Activated naive CD8-positive, alpha-beta T cell treated with anti-CD3 and anti-CD28 coated beads, Interleukin-2, amount 50 U/mL, for 16 hours (primary cell): ENCODE results near the gene SUSD2.
"Not testable (repeated sequence)": the region's sequence is repeated elsewhere in the genome, so short reads cannot be mapped to it uniquely, and the experiment has no call there.

ENCODE experiments used
- DNase-seq: peaks from one replicate; pipeline ENCODE4 v3.0.0-alpha.2; 2020; ENCODE audit warnings: low read depth, low spot score

Gene SUSD2, protein sequence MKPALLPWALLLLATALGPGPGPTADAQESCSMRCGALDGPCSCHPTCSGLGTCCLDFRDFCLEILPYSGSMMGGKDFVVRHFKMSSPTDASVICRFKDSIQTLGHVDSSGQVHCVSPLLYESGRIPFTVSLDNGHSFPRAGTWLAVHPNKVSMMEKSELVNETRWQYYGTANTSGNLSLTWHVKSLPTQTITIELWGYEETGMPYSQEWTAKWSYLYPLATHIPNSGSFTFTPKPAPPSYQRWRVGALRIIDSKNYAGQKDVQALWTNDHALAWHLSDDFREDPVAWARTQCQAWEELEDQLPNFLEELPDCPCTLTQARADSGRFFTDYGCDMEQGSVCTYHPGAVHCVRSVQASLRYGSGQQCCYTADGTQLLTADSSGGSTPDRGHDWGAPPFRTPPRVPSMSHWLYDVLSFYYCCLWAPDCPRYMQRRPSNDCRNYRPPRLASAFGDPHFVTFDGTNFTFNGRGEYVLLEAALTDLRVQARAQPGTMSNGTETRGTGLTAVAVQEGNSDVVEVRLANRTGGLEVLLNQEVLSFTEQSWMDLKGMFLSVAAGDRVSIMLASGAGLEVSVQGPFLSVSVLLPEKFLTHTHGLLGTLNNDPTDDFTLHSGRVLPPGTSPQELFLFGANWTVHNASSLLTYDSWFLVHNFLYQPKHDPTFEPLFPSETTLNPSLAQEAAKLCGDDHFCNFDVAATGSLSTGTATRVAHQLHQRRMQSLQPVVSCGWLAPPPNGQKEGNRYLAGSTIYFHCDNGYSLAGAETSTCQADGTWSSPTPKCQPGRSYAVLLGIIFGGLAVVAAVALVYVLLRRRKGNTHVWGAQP

DNA sequence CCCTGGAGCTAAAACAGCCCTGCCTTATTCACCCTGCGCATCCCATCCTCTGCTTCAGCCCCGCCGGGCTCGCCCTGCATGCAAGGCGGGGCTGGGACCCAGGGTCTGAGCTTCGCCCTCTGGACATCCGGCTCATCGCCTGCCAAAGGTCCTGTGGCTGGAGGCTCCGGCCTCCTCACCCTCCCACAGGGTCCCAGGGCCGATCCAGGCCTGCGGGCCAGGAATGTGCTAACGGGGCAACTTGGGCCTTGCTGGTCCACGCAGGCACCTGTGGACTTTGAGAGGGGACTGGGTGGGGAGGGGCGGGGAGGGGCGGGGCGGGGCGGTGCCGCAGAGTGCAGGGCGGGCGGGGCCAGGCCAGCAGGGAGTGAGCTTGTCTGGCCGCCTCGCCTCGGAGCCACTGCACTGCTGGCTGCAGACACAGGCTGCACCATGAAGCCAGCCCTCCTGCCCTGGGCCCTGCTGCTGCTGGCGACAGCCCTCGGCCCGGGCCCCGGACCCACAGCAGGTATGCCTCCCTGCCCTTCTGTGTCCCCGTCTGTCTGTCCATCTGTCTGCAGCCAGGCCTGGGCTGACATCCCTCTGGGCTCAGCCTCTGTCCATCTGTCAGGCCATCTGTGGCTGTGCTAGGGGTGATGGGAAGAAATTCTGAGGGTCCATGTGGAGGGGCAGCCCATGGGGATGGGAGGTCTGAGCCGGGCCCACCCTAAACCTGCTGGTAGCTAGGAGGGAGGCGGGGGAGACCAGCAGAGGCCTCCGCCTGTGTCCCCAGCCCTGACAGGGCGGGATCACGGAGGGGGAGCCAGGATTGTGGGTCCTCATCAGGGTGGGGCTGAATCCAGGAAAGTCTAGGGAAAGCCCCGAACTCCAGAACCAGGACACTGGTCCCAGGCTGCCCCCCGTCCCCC is at the start of gene SUSD2:
Gene SUSD2 (plus strand): TSS at position 400 of the 908 bp plus-strand sequence. CDS start 33 bp downstream, at position 433.
- no peak for DNase-seq

DNA sequence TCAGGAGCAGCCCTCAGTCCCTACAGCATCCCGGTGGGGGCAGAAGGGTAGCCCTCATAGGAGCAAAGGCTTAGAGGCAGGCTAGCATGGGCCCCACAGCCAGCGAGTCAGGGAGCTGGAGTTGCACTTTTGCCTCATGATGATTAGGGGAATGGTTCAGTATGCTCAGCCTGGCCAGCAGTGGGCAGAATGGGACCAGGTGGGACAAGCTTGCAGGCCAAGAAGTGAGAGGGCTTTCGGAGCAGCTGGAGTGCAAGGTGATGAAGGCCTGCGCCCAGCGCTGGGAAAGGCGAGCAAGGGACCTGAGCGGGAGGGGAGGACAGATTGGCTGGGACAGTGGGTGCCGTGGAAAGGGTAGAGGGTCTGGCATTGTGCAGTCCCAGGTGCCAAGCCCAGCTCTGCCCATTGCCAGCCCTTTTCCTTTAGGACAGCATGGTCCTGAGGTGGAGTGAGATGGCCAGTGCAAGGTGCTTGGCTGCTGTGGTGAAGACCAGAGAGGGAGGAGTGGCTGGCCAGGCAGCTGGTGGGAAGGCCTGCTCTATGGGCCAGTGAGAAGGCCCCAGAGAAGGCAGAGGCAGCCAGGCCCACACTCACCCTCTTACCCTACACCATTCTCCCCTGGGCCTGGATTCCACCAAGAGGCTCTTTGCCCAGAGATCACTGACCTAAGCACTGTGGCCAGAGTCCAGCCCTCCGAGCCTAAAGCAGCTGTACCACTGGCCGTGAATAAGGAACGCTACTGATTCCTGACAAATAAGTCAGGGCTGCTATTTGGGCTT is 47.9 kb upstream of the SUSD2 start:
- no peak for DNase-seq

DNA sequence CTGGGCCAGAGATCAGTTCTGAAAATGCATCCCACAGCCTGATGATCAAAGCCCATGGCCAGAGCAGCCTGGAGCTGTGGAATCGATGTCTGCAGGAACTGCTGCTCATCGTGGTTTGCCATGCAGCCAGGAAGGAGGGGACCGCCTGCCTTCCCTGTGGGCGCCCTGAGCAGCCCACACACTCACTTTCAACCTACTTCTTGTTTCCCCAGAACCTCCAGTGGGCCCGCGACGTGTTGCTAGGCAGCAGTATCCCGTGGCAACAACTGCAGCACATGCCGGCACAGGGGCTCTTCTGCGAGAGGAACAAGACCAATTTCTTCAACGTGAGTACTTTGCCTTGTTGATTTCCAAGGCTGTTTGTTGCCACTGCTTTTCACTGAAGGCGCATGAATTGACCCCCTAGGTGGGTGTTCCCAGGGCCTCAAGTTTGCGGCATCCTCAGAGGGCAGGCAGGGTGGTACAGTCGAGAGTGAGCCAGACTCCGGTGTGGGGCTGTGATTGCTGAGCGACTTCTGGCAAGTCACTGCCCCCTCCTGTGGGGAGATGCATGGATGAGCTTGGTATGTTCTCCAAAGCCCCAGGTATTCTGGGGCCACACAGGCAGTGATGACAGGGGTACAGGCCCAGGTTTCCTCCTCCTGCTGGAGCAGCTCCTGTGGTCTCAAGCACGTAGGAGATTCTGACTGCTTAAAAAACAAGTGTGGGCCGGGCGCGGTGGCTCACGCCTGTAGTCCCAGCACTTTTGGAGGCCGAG is 47.0 kb upstream of the SUSD2 start:
- DNase-seq = peak; percentile 52

DNA sequence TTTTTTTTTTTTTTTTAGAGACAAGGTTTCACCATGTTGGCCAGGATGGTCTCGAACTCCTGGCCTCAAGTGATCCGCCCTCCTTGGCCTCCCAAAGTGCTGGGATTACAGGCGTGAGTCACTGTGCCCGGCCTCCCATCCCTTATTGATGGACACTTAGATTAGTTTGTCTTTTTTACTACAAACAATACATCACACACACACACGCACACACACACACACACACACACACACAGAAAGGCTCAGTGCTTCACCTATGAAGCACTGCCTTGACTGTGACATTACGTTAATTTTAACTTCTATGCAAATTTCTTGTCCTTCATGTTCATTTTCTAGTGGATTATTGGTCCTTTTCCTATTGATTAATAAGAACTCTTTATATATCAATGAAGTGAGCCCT is 44.8 kb upstream of the SUSD2 start:
- not testable (repeated sequence) for DNase-seq

DNA sequence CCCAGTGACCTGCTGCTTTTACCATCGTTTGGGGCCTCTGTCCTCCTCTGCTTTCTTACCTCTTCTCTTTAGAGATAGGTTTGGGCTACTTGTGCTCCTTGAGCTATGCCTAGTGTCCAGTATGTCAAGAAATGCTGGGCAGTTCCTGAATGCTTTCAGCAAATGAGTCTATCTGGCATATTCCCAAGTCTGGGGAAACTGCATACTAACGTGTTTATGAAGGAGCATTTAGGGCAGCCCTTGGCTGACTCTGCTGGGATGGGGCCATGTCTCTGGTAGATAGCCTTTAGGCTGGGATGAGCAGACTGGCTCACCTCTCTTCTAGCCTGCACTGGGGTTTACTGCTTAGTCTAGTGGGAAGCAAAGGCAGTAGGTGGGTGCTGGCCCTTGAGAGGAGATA is 43.7 kb upstream of the SUSD2 start:
- no peak for DNase-seq

DNA sequence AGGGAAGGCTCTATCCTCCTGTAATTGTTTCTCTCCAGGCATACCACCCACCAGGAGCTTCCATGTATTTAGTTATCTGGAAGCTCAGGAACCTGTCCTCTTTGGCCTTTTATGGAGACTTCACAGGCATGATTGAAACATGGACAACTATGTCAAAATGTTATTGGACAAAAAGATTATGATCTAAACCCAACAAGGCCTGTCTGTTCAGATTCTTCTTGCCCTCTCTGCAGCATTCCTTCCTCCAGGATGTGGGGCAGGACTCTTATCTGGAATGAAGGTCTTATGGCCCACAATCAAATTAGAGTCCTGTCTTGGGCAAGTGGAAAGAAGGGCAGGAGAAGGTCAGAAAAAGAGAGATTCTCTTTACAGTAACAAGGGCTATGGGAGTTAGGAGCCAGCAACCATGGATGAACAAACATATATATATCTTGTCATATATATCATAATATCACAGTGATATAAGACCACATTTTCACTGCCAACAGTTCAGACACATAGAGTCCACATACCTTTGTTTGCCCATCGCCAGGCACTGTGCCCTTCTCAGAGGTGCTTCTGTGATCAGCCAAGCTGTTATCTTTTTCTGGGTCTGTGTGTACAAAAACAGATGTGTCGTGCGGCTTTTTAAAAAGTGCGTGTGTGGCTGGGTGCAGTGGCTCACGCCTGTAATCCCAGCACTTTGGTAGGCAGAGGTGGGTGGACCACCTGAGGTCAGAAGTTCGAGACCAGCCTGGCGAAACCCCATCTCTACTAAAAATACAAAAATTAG is 42.5 kb upstream of the SUSD2 start:
- no peak for DNase-seq

DNA sequence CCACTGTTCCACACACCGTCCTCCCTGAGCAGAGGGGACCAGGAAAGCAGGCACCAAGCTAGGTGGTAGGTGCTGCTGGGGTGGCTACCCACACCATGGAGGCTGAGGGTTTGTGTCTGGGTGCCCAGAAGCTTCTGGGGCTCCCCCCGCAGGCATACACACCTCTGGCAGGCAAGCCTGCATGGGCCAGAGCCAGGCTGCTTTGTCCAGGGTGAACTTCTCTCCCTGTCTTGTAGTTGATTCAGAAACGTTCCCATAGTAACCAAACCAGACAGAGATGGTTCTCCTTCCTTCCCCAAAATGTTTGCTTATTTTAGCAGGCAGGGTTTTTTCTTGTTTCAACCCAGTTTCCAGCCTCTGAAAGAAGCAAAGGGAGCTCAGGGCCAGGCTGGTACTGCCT is 40.9 kb upstream of the SUSD2 start:
- no peak for DNase-seq

DNA sequence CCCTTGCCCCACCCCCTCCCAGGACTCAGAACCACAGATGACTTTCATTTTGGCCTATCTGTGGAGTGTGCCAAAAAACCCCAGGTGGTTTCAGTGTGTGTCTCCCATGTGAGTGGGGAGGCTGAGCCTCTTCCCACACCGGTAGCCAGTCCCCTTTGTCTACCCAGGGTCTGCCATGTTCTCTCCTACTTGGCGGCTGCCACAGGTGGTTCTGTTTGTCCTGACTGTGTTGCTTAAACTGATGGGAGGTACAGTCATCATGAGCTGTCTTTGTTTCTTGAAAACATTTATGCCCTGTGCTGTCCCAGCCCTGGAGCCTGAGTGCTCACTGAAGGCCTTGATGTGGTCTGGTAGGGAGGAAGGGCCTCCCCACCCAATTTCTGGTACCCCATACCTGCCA is 39.7 kb upstream of the SUSD2 start:
- DNase-seq = no peak

DNA sequence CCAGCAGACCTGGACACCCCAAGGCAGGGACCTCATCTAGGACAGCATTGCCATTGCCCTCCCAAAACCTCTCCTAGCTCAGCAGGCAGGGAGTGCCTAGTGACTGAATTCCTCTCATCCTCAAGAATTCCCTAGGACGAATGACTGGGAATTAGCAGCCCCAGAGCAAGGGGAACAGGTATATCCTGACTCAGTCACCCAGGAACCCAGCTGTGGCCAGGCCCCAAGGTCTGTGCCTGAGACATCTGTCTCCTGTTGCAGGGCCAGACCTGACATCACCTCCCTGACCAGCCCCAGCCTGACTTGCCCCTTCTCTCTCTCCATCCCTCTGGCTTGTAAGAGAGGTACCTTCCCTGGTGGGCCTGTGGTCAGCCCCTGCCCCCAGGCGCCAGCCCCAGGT is 39.0 kb upstream of the SUSD2 start:
- no peak for DNase-seq

DNA sequence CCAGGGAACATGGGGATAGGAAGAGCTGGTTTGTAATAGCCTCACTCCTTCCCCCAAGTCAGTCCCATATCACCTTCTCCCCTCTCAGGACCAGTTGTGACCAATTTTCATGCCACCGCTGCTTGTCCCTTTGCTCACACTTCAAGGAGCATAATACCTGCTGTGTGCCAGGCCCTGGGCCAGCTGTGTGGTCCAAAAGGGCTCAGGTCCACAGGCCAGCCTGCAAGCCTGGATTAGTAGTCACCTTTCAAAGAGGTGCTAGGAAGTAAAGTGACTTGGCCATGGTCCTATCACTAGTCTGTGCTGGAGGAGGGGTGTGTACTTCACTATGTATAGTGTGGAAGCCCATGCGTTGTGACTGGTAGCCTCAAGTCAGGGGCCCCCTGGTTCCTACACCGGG is 38.5 kb upstream of the SUSD2 start:
- DNase-seq = no peak

DNA sequence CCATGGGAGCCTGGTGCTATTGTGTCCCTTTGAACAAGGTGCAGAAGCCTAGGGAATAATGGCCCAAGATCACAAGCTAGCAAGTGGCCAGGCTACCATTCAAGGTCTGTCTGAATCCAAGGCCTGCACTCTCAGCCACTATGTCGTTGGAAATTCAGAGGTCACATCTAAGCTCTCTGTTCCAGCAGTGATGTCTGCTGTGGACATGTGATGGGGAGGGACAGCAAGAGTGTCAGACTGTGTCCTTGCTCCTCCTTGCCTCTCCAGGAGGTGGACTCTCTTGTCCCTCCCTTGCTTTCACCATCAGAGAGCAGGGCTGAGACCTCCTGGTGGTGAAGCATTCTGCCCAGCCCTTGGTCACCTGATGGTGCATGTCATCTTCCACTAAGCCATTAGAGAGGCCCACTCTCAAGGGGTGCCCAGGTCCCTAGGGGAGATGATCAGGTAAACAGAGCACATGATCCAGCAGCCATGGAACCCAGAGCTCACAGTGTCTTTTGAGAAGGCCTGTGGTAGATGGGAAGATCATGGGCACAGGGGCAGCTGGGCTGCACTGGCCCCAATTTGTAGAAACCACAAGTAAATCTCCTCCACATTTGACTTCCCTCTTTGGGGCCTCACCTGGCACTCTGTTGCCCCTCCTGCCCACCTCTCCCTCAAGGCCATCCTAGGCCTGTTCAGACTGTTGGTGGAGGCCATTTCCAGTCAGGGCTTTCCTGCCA is 37.1 kb upstream of the SUSD2 start:
- no peak for DNase-seq

DNA sequence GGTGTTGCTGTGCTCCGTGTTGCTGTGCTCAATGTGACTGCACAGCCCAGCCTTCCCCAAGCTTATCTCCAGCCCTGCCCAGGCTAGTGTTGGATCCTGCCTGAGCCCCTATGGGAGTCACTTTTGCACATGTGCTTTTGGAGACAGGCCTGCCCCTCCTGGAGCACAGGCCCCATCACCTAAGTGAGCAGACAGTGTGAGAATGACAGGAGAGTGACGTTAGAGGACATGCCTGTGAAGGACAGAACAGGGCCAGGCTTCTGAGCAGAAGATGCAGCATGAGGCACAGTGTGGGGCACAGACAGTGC is 36.6 kb upstream of the SUSD2 start:
- DNase-seq = no peak

DNA sequence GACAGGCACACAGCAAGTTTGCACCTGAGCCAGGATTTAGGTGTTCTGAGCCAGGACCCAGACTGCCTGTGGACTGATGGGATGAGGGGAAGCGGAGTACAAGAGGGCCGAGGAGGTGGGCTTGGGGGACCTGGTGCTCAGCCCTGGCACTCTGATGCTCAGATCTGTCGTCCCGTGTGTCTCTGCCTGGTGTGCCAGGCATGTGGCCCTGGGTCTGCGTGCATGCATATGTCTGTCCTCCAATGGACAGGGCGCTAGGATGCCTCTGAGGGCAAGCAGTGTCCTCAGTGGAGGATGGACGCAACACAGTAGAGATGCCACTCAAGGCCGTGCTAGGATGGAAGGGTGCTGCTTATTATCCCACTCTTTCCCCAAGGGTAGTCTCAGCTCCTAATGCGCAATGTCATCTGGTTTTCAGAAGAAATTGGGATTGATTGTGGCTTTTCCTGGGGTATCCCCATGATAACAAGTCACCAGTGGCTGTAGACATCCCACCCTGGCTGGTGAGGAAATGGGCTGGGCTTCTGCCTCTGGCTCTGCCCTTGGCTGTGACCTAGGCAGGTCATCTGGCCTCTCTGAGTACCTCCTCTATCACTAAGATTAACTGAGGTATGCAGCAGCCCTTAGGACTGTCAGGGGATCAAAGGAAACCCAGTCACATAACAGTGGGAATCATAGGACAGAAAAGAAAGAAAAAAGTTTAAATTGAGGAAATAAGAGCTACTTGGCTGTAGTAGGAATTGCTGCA is 35.7 kb upstream of the SUSD2 start:
- no peak for DNase-seq

DNA sequence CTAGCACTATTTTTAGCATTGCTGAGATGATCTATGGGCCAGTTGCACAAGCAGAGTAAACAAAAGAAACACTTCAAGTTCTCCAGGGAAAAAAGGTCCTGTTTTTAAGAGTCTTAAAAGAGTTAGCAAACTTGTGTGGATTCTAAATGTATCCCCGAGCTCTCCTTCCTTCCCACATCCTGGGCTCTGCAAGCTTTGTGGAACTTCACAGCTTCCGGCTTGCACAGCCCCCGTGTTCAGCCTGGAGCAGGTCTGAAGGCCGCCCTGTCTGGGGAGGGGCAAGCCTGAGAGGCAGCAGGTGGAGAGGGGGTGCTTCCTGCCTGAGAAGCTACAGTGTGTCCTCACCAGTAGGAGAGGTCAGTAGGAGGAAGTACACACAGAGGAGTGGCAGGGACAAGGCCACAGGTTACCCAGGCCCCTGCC is 35.1 kb upstream of the SUSD2 start:
- no peak for DNase-seq

DNA sequence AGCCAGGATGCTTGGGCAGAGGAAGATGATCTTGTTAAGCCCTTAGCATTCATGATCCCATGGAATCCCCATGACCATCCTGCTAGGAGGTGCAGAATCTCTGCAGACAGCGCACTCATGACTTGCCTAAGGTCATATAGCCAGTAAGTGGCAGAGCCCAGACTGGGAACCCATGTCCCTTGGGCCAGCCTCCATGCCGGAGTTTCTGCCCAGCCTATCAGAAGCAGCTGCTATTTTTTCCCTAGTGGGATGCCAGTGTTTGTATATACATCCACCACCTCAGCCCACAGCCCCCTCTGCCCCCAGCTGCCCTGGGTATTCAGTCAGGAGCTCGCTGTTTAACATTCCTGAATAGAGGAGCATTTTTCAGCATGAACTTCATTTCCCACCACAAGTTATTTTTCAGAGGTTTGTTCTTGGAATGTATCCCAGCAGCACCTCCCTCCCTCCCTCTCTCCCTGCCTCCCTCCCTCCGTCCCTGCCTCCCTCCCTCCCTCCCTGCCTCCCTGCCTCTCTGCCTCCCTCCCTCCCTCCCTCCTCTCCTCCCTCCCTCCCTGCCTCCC is 34.4 kb upstream of the SUSD2 start:
- DNase-seq = no peak

DNA sequence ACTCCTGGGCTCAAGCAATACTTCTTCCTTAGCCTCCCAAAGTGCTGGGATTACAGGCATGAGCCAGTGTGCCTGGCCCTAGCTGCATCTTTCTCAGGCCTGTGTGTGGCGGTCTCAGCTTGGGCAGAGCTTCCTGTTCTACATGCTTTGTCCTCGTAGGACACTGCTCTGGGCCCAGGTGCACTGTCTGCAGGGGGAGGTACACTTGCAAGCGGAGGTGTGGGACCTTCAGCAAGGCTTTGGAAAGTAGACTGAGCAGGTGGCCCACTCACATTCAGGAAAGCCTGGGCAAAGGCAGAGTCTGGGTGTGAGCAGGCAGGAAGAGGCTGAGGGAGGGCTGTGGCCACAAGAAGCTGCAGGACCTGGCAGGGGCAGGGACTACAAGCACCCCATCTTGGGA is 33.6 kb upstream of the SUSD2 start:
- DNase-seq = no peak

DNA sequence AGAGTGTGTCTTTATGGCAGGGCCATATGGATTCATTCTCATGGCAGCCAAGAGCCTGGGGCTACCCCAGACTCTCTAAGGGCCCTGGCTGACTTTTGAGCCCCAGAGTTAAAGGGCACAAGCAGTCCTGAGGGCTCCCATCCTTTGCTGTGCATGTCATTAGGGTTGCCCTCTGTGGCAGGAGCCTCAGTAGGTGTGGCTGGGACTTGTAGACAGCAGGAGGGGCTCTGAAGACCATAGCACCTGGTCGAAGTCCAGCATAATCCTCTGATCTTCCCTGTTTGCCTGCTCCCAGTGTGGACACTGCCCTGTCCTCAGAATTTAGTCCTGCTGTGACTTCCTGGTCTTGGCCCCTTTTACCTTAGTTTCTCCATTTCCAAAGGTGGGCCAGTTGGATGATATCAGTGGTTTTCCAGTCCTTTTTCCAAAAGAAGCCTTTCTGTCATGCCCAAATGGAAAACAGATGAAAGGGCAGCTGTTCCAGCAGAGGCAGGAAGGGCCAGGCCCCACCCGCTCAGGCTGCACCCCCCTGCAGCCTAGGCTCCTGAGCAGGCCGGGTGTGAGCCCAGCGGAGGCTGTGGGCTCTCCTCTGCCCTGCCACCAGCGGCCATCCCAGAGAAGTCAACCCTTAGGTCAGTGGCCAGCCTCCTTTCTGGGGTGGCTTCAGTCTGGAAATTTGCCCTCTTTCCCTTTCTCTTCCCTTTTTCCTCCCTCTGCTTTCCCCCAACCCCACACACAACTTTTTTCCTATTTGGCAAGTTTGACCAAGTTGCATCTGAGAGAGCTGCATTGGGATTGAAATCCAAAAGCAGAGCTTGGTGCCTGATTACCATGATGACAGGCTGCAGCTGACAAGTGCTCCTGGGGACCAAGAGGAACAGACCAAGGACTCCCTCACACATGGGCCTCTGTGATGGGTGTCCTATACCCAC is 32.8 kb upstream of the SUSD2 start:
- DNase-seq = no peak
